ENCODE measurements around the gene ACSS2. TPM values are rescaled to one million over a fixed set of nuclear protein-coding genes. Genes with fewer than 3 reads are reported as not detected.

ACSS2 gene
- total RNA-seq, 1 donor from 2014 or later: 53.2 TPM

GRCh38 chr20:34884260-34884659 lies 7.8 kb downstream of the ACSS2 start:
- Mint-ChIP-seq H3K9me3 (ENCODE audit: unreplicated experiment) (no peaks in the 10 kb centered on the region), H3K4me3 (ENCODE audit: unreplicated experiment) (no peak overlapping the region), H3K27ac (ENCODE audit: unreplicated experiment) (no peak overlapping the region), H3K27me3 (ENCODE audit: unreplicated experiment) (no peaks in the 10 kb centered on the region), H3K4me1 (ENCODE audit: unreplicated experiment) (peaks cover under 1% of the 10 kb centered on the region), H3K36me3 (ENCODE audit: low read depth, unreplicated experiment) (peaks cover 12% of the 10 kb centered on the region)
- TF ChIP-seq, protein P1, sequence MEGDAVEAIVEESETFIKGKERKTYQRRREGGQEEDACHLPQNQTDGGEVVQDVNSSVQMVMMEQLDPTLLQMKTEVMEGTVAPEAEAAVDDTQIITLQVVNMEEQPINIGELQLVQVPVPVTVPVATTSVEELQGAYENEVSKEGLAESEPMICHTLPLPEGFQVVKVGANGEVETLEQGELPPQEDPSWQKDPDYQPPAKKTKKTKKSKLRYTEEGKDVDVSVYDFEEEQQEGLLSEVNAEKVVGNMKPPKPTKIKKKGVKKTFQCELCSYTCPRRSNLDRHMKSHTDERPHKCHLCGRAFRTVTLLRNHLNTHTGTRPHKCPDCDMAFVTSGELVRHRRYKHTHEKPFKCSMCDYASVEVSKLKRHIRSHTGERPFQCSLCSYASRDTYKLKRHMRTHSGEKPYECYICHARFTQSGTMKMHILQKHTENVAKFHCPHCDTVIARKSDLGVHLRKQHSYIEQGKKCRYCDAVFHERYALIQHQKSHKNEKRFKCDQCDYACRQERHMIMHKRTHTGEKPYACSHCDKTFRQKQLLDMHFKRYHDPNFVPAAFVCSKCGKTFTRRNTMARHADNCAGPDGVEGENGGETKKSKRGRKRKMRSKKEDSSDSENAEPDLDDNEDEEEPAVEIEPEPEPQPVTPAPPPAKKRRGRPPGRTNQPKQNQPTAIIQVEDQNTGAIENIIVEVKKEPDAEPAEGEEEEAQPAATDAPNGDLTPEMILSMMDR (IDR thresholded peaks at IDR 0.05; ENCODE audit: unreplicated experiment): no peak
- DNase-seq (ENCODE audit: low spot score): no peak

DNA sequence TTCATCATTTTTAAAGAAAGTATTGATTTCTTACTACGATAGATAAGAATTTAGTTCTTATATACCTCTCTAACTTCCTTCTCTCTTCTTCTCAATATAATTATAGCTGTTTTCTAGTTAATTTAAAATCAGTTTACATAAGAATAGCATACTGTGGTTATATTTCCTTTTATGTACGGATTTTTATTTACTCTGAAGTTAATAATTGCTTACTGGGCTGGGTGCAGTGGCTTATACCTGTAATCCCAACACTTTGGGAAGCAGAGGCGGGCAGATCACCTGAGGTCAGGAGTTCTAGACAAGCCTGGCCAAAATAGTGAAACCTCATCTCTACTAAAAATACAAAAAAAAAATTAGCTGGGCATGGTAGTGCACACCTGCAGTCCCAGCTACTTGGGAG lies 9.7 kb downstream of the ACSS2 start:
- TF ChIP-seq, protein P1 (IDR thresholded peaks at IDR 0.05; ENCODE audit: unreplicated experiment): no peak
- Mint-ChIP-seq H3K4me3 (ENCODE audit: unreplicated experiment) (no peak overlapping the region), H3K9me3 (ENCODE audit: unreplicated experiment) (no peaks in the 10 kb centered on the region), H3K27ac (ENCODE audit: unreplicated experiment) (no peak overlapping the region), H3K4me1 (ENCODE audit: unreplicated experiment) (no peaks in the 10 kb centered on the region), H3K27me3 (ENCODE audit: unreplicated experiment) (peaks cover 1% of the 10 kb centered on the region), H3K36me3 (ENCODE audit: low read depth, unreplicated experiment) (peaks cover 12% of the 10 kb centered on the region)
- DNase-seq (ENCODE audit: low spot score): no peak

GRCh38 chr20:34887023-34887422 lies 10.6 kb downstream of the ACSS2 start:
- no peaks in the 10 kb centered on the region for H3K4me1 Mint-ChIP-seq (ENCODE audit: unreplicated experiment)
- H3K4me3 Mint-ChIP-seq (ENCODE audit: unreplicated experiment): no peak overlapping the region
- TF ChIP-seq, protein P1 (IDR thresholded peaks at IDR 0.05; ENCODE audit: unreplicated experiment): no peak
- no peak overlapping the region for H3K27ac Mint-ChIP-seq (ENCODE audit: unreplicated experiment)
- H3K36me3 Mint-ChIP-seq (ENCODE audit: low read depth, unreplicated experiment): peaks cover 12% of the 10 kb centered on the region
- H3K9me3 Mint-ChIP-seq (ENCODE audit: unreplicated experiment): no peaks in the 10 kb centered on the region
- H3K27me3 Mint-ChIP-seq (ENCODE audit: unreplicated experiment): peaks cover 1% of the 10 kb centered on the region
- no peak for DNase-seq (ENCODE audit: low spot score)

DNA sequence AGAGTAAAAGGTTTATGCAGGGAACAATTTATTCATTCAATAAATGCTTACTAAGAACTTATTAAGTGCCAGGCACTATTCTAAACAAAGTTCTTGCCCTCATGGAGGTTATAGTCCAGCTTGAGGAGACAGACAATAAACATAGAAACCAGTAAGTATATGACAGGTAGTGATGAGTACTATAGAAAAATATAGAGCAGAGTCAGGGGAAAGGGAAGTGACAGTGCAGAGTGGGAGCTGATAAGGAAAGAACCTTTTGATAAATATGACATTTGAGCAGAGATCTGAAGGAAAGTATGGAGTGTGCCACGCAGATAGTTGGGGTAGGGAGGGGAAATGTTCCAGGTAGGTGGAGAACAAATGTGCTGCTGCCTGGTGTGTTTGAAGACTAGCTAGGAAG lies 12.1 kb downstream of the ACSS2 start:
- H3K4me3 Mint-ChIP-seq (ENCODE audit: unreplicated experiment): peak overlapping the region; percentile 22
- DNase-seq (ENCODE audit: low spot score): no peak
- TF ChIP-seq, protein P1 (IDR thresholded peaks at IDR 0.05; ENCODE audit: unreplicated experiment): no peak
- peaks cover 1% of the 10 kb centered on the region for H3K27me3 Mint-ChIP-seq (ENCODE audit: unreplicated experiment)
- peaks cover 8% of the 10 kb centered on the region for H3K36me3 Mint-ChIP-seq (ENCODE audit: low read depth, unreplicated experiment)
- no peaks in the 10 kb centered on the region for H3K9me3 Mint-ChIP-seq (ENCODE audit: unreplicated experiment)
- no peak overlapping the region for H3K27ac Mint-ChIP-seq (ENCODE audit: unreplicated experiment)
- H3K4me1 Mint-ChIP-seq (ENCODE audit: unreplicated experiment): peaks cover 6% of the 10 kb centered on the region

- Mint-ChIP-seq H3K36me3 (ENCODE audit: low read depth, unreplicated experiment) (peaks cover 8% of the 10 kb centered on the region), H3K4me1 (ENCODE audit: unreplicated experiment) (peaks cover 6% of the 10 kb centered on the region), H3K9me3 (ENCODE audit: unreplicated experiment) (no peaks in the 10 kb centered on the region), H3K27me3 (ENCODE audit: unreplicated experiment) (peaks cover 1% of the 10 kb centered on the region), H3K4me3 (ENCODE audit: unreplicated experiment) (no peak overlapping the region), H3K27ac (ENCODE audit: unreplicated experiment) (no peak overlapping the region)
- no peak for DNase-seq (ENCODE audit: low spot score)
- TF ChIP-seq, protein P1 (IDR thresholded peaks at IDR 0.05; ENCODE audit: unreplicated experiment): no peak
These were observed 15.0 kb downstream of the ACSS2 start for GRCh38 chr20:34891166-34892062.
